ENCODE data around the gene PSTPIP2.
A peak's percentile ranks its signal among the peaks of the same experiment; 100 is the strongest.
"Not testable (repeated sequence)": the region's sequence is repeated elsewhere in the genome, so short reads cannot be mapped to it uniquely, and the experiment has no call there.

The PSTPIP2 gene

GRCh38 chr18:45984546-45985235, 87.4 kb downstream of the PSTPIP2 start:
- no peak for DNase-seq (ENCODE audit: low spot score)

- no peak for DNase-seq (ENCODE audit: low spot score)
These were observed 90.2 kb downstream of the PSTPIP2 start for GRCh38 chr18:45981821-45982220.

- no peak for DNase-seq (ENCODE audit: low spot score)
These were observed 91.8 kb downstream of the PSTPIP2 start for GRCh38 chr18:45980229-45980628.

DNA sequence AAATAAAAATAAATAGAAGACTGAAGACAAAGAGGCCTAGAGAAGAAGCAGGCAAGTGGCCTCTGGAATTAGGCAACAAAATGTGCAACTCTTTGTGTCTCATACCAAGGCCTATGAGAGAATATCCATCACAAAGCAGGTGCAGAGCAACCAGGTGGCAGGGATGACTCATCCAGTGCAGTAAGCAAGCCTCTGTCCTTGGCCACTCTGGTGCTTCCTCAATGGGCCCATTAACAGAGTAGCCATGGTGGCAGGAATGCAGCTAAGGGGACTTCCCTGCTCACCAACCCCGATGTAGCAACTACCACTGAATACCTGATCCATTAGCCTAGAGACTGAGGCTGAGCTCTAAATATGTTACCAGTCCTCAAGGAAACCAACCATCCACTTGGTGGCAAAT, 94.0 kb downstream of the PSTPIP2 start:
- no peak for DNase-seq (ENCODE audit: low spot score)

- DNase-seq (ENCODE audit: low spot score): no peak
These were observed 95.1 kb downstream of the PSTPIP2 start for GRCh38 chr18:45976974-45977373.

DNA sequence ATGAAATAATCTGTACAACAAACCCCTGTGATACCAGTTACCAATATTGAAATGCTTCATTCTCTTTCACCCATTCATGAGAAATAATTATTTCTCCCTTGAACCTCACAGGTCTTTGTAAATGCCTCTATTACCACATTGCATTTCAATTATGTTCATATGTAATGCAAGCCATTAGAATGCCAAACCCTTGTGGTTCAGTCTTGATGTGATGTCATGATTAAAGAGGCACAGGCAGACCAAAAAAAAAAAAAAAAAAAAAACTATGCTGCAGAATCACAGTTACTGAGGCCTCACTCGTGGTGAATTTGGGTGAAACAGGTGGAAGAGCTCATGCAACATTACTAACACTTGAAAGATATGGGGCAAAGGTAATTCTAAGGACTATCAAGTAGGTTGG, 95.5 kb downstream of the PSTPIP2 start:
- DNase-seq (ENCODE audit: low spot score): no peak

DNA sequence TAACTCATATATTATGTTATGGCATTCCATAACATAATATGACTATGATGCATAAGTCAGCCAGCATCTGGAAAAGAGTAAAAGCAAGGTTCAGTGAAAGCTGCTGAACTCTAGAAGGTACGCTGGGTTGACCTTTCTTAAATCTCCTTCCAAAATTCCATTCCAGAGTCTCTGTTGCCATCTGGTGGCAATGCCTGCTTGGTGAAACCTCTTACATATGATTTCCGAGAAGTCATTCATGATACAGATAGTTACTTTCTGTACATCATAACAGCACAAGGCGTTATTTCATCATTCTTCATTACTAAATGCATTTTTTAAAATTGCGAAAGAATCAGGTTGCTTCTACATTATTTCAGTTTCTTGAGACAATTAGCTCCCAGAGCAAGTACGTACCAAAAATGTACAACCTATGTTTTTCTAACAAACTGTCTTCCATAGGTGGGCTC, 97.9 kb downstream of the PSTPIP2 start:
- DNase-seq (ENCODE audit: low spot score): peak; percentile 61

GRCh38 chr18:45967007-45967706, 104.9 kb downstream of the PSTPIP2 start, which contains the start of gene EPG5:
EPG5 (minus strand) TSS chr18:45967329; CDS start chr18:45967239, 90 bp downstream.
- DNase-seq (ENCODE audit: low spot score): peak; percentile 90

DNA sequence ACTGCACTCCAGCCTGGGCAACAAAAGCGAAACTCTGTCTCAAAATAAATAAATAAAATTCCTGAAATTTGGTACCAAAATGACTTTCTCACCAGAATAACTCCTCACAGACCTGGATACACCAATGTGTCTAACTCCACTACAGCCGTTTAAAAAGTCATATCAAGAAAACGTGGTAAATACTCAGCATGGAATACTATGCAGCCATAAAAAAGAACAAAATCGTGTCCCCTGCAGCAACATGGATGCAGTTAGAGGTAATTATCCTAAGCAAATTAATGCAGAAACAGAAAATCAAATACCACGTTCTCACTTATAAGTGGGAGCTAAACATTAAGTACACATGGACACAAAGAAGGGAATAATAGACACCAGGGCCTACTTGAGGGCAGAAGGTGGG, 107.1 kb downstream of the PSTPIP2 start:
- not testable (repeated sequence) for DNase-seq (ENCODE audit: low spot score)

DNA sequence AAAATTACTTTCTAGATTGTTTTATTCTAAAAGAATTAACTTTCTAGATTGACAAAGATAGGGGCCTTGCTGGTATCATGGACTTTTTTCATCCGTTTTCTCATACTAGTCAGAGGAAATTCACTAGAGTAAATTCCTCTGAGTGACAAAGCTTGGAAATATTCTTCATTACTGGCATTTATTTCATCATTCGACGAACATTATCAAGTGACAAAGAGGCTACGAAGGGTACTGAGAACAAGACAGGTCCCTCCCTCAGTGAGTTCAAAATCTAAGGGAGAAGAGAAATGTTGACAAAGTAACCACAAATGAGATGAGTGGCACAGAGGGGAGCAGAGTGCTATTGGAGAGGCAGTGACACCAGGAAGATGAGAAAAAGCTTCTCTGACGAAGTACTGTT, 109.2 kb downstream of the PSTPIP2 start:
- peak; percentile 36 for DNase-seq (ENCODE audit: low spot score)

GRCh38 chr18:45962461-45962860, 109.6 kb downstream of the PSTPIP2 start:
- no peak for DNase-seq (ENCODE audit: low spot score)

GRCh38 chr18:45959484-45959883, 112.6 kb downstream of the PSTPIP2 start:
- not testable (repeated sequence) for DNase-seq (ENCODE audit: low spot score)

- DNase-seq (ENCODE audit: low spot score): no peak
These were observed 113.3 kb downstream of the PSTPIP2 start for GRCh38 chr18:45958730-45959129.

GRCh38 chr18:45958027-45958426, 114.0 kb downstream of the PSTPIP2 start:
- no peak for DNase-seq (ENCODE audit: low spot score)

GRCh38 chr18:45957100-45957499, 115.0 kb downstream of the PSTPIP2 start:
- DNase-seq (ENCODE audit: low spot score): no peak

DNA sequence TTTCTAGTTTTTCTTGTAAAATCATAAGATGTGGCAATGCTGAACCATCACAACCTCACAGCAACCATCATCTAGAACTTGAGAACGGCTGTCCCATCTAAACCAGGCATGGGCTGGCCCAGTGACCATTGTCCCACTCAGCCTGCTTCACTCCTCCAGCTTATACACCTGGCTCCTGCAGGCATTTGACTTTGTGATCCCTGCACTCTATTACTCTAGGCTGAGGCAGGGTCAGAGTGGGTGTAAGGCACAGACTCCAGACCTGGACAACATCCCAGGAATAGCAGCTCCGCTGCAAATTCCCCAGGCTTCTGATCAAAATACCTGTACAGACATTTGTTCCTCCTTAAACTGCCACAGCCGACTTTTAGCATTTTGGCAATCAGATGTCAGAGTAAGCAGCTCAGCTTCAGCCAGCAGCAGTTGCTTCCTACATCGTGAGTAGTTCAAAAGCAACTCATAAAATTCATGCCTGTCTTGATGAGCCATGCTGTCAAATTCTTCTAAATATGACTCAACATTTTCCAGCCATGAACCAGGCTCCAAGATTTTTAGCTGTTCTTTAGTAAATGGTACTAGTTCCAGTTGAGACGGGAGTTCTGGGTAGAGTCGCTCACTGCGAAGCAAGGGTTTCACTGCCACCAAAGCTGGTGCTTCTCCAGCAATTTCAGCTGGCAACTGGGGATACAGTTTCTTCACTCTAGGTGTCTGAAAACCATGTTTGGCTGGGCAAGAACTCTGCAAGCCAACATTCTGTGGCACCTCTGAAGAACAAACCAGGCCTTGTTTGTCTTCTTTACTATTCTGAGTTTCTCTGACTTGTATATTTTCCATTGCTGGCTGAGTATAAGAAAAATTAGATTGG, 117.8 kb downstream of the PSTPIP2 start:
- DNase-seq (ENCODE audit: low spot score): peak; percentile 75

DNA sequence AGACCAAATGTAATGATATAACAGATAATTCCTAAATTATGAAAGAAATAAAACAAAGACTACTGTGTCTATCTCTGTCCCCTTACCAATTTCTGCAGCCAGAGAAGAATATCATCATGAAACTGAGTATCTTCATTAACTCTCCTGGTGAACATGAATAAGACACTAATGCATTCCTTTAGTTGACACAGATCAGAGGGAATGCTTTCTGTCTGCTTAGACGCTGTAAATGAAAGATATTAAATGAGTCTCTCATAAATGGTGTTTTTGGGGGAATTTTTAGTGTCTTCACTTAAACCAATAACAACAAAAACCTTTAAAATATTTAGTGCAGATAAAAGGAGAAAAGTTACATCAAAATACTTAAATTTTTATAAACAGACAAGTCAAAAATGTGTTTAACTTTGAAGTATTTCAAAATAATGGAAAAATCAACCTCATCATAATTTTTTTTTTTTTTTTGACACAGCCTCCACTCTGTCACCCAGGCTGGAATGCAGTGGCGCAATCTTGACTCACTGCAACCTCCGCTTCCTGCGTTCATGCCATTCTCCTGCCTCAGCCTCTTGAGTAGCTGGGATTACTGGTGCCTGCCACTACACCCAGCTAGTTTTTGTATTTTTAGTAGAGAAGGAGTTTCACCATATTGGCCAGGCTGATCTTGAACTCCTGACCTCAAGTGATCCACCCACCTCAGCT, 120.9 kb downstream of the PSTPIP2 start:
- DNase-seq (ENCODE audit: low spot score): no peak

DNA sequence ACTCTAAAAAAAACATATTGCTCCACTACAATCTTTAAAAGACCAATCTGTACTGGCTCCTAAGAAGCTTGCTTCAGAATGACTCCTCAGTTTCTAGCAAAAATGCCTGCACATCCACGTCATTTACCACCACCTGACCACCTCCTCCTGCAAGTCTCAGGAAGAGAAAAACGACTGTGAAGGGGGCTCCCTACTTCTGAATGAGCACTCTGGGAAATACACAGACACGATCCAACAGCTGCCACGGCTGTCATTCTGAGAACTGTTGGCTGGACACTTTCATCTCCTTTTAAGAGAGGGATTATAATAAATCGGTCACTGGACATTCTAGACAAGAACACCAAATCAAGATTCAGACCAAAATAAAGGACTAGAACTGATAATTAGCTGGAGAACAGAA, 126.4 kb downstream of the PSTPIP2 start:
- no peak for DNase-seq (ENCODE audit: low spot score)

DNA sequence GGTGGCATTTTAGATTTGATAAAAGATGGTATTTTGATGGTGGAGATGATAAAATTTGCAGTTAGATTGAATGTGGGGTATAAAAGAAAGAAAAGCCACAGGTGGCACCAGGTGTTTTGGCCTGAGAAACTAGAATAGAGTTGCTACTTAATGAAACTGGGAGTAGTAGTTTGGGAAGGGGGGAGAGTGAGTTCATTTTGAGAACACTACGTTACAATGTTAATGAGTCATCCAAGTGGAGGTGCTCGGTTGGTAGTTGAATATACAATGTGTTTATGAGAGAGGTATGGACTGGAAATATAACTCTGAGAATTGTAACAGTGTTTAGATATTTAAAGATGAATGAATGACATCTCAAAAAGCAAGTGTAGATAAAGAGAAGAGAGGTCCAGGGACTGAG, 131.3 kb downstream of the PSTPIP2 start:
- DNase-seq (ENCODE audit: low spot score): no peak

- no peak for DNase-seq (ENCODE audit: low spot score)
These were observed 132.8 kb downstream of the PSTPIP2 start for GRCh38 chr18:45939236-45939635.

DNA sequence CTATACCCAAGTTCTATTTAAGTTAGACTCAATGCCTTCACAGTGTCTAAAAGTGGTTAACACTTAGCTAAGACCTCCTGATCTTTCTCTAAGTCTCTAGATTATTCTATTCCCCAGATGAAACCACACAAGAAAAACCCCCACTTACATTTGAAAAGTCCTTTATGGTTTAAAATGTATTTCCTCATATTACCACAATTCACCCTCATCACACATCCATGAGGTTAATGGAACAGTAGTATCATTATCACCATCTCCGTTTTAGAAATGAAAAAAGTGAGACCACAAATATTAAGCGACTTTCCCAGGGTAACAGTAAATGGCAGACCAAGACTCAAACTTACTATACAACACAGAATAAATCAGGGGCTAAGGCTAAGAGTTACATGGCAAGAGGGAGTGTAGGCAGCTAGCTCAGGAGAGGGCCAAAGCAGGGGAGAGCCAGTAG, 133.5 kb downstream of the PSTPIP2 start:
- no peak for DNase-seq (ENCODE audit: low spot score)
